HK-2 (cell line): Measurements from ENCODE around the gene BIRC5.

ENCODE experiments used
- DNase-seq: peaks from one replicate; pipeline ENCODE4 v3.0.0-alpha.2; 2018; ENCODE audit not compliant: unreplicated experiment

The BIRC5 gene

GRCh38 chr17:78184351-78184750 lies 29.7 kb upstream of the BIRC5 start:
- no peak for DNase-seq

GRCh38 chr17:78184868-78185267 lies 29.2 kb upstream of the BIRC5 start:
- peak; percentile 61 for DNase-seq

GRCh38 chr17:78185981-78186691 lies 27.9 kb upstream of the BIRC5 start:
- peak; percentile 72 for DNase-seq

- DNase-seq: peak; percentile 99
Measured at GRCh38 chr17:78186692-78187595, 27.1 kb upstream of the BIRC5 start, which contains the start of the genes AFMID and TK1. Gene AFMID (plus strand): TSS chr17:78187362. CDS start chr17:78187371, 9 bp downstream. Gene TK1 (minus strand): TSS chr17:78187052. CDS start chr17:78186994, 58 bp downstream.

- no peak for DNase-seq
Measured at GRCh38 chr17:78196716-78197115, 17.3 kb upstream of the BIRC5 start.

GRCh38 chr17:78197147-78197832 lies 16.8 kb upstream of the BIRC5 start:
- no peak for DNase-seq

GRCh38 chr17:78200451-78200850 lies 13.6 kb upstream of the BIRC5 start:
- no peak for DNase-seq

GRCh38 chr17:78202666-78203065 lies 11.4 kb upstream of the BIRC5 start:
- no peak for DNase-seq

- no peak for DNase-seq
Measured at GRCh38 chr17:78204387-78205123, 9.5 kb upstream of the BIRC5 start.

GRCh38 chr17:78205124-78205775 lies 8.8 kb upstream of the BIRC5 start:
- no peak for DNase-seq

- DNase-seq: no peak
Measured at GRCh38 chr17:78206298-78206697, 7.8 kb upstream of the BIRC5 start.

- no peak for DNase-seq
Measured at GRCh38 chr17:78208486-78208885, 5.6 kb upstream of the BIRC5 start.

GRCh38 chr17:78210111-78210510 lies 3.9 kb upstream of the BIRC5 start:
- no peak for DNase-seq

- no peak for DNase-seq
Measured at GRCh38 chr17:78211032-78211431, 3.0 kb upstream of the BIRC5 start.

GRCh38 chr17:78214706-78215061 lies 631 bp downstream of the BIRC5 start:
- no peak for DNase-seq

- no peak for DNase-seq
Measured at GRCh38 chr17:78219396-78220150, 5.5 kb downstream of the BIRC5 start.

GRCh38 chr17:78223061-78223460 lies 9.0 kb downstream of the BIRC5 start:
- DNase-seq: no peak

- DNase-seq: no peak
Measured at GRCh38 chr17:78223765-78224164, 9.7 kb downstream of the BIRC5 start.

- no peak for DNase-seq
Measured at GRCh38 chr17:78224231-78225087, 10.4 kb downstream of the BIRC5 start.
